ENCODE results near the gene ARMC3. TPM values are rescaled to one million over a fixed set of nuclear protein-coding genes. Genes with fewer than 3 reads are reported as not detected.
"Not testable (repeated sequence)": the region's sequence is repeated elsewhere in the genome, so short reads cannot be mapped to it uniquely, and the experiment has no call there.

Gene ARMC3
- polyA plus RNA-seq, 4 donors: 0.03 TPM; not detected in 3

DNA sequence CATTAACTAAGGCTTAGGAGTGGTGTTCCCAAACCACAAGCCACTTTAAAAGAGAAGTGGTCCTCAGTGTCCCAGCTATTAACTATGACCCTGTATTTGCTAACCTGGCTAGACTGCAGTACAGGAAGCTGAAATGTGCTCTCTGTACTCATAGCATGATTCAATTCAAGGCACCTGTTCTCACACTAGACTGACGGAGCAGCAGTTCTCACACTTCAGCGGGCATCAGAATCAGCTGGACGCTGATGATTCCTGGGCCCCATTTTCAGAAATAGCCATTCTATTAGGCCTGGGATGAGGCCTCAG lies 143.0 kb downstream of the ARMC3 start:
- Histone ChIP-seq H3K27ac (ENCODE audit: low read depth in 1 of 3, low read length in 2 of 3) (no peak overlapping the region), H3K36me3 (ENCODE audit: control insufficient read depth in 3 of 3, insufficient read depth in 2 of 3, low read depth in 1 of 3, low read length in 3 of 3) (no peaks in the 10 kb centered on the region), H3K4me1 (ENCODE audit: control insufficient read depth in 3 of 3, insufficient read depth in 2 of 3, low read depth in 1 of 3, low read length in 2 of 3) (peaks cover 0 to 2% (median 0%) of the 10 kb centered on the region in 3 donors), H3K27me3 (ENCODE audit: control insufficient read depth in 3 of 3, insufficient read depth in 3 of 3, low read length in 3 of 3) (no peaks in the 10 kb centered on the region), H3K4me3 (ENCODE audit: low read depth in 1 of 3, low read length in 3 of 3) (no peak overlapping the region), H3K9me3 (ENCODE audit: control insufficient read depth in 2 of 2, insufficient read depth in 1 of 2, low read depth in 1 of 2, low read length in 1 of 2) (no peaks in the 10 kb centered on the region)
- WGBS, 3 donors: 85 to 96% (median 91%) methylated on average over 3 of the region's 3 CpGs
- FAIRE-seq: no peak
- no peak for DNase-seq

DNA sequence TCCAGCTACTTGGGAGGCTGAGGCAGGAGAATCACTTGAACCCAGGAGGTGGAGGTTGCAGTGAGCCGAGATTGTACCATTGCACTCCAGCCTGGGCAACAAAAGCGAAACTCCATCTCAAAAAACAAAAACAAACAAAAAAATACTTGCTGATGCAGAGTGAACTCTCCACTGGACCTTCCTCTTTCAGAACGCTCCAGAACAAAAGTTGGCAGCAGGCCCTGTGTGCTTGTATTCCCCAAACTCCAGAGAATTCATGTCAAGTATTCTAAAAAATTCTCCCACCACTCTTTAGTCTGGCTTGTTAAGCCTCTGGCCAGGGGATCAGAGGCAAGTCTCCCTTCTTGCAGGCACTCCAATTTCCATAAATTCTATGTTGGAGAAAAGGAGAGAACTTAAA lies 144.7 kb downstream of the ARMC3 start:
- H3K27me3 ChIP-seq (ENCODE audit: control insufficient read depth in 3 of 3, insufficient read depth in 3 of 3, low read length in 3 of 3); H3K9me3 ChIP-seq (ENCODE audit: control insufficient read depth in 2 of 2, insufficient read depth in 1 of 2, low read depth in 1 of 2, low read length in 1 of 2); H3K4me1 ChIP-seq (ENCODE audit: control insufficient read depth in 3 of 3, insufficient read depth in 2 of 3, low read depth in 1 of 3, low read length in 2 of 3); H3K27ac ChIP-seq (ENCODE audit: low read depth in 1 of 3, low read length in 2 of 3); H3K36me3 ChIP-seq (ENCODE audit: control insufficient read depth in 3 of 3, insufficient read depth in 2 of 3, low read depth in 1 of 3, low read length in 3 of 3); FAIRE-seq; DNase-seq; H3K4me3 ChIP-seq (ENCODE audit: low read depth in 1 of 3, low read length in 3 of 3): not testable (repeated sequence)
- 55 to 64% (median 58%) methylated on average over 3 of the region's 3 CpGs for WGBS, 3 donors

DNA sequence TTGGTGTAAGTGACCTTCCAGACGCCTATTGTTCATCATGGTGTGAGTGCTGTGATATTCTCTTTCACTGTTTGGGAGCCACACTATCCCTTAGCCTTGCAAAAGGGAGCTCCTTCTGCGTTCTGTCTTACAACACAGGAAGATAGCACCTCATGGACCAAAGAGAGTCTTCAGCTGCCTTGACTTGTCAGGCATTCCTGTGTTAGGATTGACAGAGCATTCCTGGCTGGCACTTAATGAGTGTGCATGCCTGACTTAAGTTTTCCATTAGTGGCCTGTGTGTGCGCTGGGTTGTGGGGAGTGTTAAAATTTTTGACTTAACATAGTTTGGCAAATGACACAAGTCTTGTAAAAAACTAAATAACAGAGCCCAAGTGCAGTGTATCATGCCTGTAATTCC lies 145.7 kb downstream of the ARMC3 start:
- no peaks in the 10 kb centered on the region for H3K9me3 ChIP-seq (ENCODE audit: control insufficient read depth in 2 of 2, insufficient read depth in 1 of 2, low read depth in 1 of 2, low read length in 1 of 2)
- no peak for FAIRE-seq
- no peak overlapping the region for H3K27ac ChIP-seq (ENCODE audit: low read depth in 1 of 3, low read length in 2 of 3)
- no peaks in the 10 kb centered on the region for H3K4me1 ChIP-seq (ENCODE audit: control insufficient read depth in 3 of 3, insufficient read depth in 2 of 3, low read depth in 1 of 3, low read length in 2 of 3)
- H3K27me3 ChIP-seq (ENCODE audit: control insufficient read depth in 3 of 3, insufficient read depth in 3 of 3, low read length in 3 of 3): no peaks in the 10 kb centered on the region
- WGBS, 3 donors: 89 to 94% (median 92%) methylated on average over 3 of the region's 3 CpGs
- H3K4me3 ChIP-seq (ENCODE audit: low read depth in 1 of 3, low read length in 3 of 3): no peak overlapping the region
- no peaks in the 10 kb centered on the region for H3K36me3 ChIP-seq (ENCODE audit: control insufficient read depth in 3 of 3, insufficient read depth in 2 of 3, low read depth in 1 of 3, low read length in 3 of 3)
- no peak for DNase-seq

DNA sequence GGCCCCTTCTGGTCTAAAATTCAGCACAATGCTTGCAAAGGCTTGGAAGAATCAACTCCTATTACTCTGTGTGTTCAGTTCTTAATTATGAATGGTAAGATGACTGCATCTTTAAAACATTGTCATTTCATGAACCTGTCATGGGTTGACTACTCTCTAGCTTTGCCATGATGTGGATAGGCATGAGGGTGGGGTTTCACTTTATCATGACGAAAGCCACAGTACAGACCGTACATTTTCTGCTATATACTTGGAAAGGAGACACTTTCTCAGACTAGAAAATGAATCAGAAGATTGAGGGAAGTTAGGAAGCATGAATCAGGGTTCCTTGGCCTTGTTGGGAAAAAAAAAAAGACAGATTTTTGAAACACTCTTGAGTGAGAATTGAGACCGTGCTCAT lies 147.8 kb downstream of the ARMC3 start:
- Histone ChIP-seq H3K9me3 (ENCODE audit: control insufficient read depth in 2 of 2, insufficient read depth in 1 of 2, low read depth in 1 of 2, low read length in 1 of 2) (no peaks in the 10 kb centered on the region), H3K36me3 (ENCODE audit: control insufficient read depth in 3 of 3, insufficient read depth in 2 of 3, low read depth in 1 of 3, low read length in 3 of 3) (no peaks in the 10 kb centered on the region), H3K27me3 (ENCODE audit: control insufficient read depth in 3 of 3, insufficient read depth in 3 of 3, low read length in 3 of 3) (peaks cover 0 to 6% (median 5%) of the 10 kb centered on the region in 3 donors), H3K4me1 (ENCODE audit: control insufficient read depth in 3 of 3, insufficient read depth in 2 of 3, low read depth in 1 of 3, low read length in 2 of 3) (no peaks in the 10 kb centered on the region), H3K4me3 (ENCODE audit: low read depth in 1 of 3, low read length in 3 of 3) (no peak overlapping the region), H3K27ac (ENCODE audit: low read depth in 1 of 3, low read length in 2 of 3) (no peak overlapping the region)
- 83 to 90% (median 88%) methylated on average over 3 of the region's 3 CpGs for WGBS, 3 donors
- no peak for DNase-seq
- no peak for FAIRE-seq

GRCh38 chr10:23078114-23078513 lies 150.3 kb downstream of the ARMC3 start:
- no peaks in the 10 kb centered on the region for H3K4me1 ChIP-seq (ENCODE audit: control insufficient read depth in 3 of 3, insufficient read depth in 2 of 3, low read depth in 1 of 3, low read length in 2 of 3)
- no peak for FAIRE-seq
- WGBS, 3 donors: 90 to 92% (median 92%) methylated on average over 2 of the region's 2 CpGs
- no peak for DNase-seq
- H3K36me3 ChIP-seq (ENCODE audit: control insufficient read depth in 3 of 3, insufficient read depth in 2 of 3, low read depth in 1 of 3, low read length in 3 of 3): no peaks in the 10 kb centered on the region
- H3K9me3 ChIP-seq (ENCODE audit: control insufficient read depth in 2 of 2, insufficient read depth in 1 of 2, low read depth in 1 of 2, low read length in 1 of 2): no peaks in the 10 kb centered on the region
- peaks cover 0 to 10% (median 5%) of the 10 kb centered on the region in 3 donors for H3K27me3 ChIP-seq (ENCODE audit: control insufficient read depth in 3 of 3, insufficient read depth in 3 of 3, low read length in 3 of 3)
- H3K4me3 ChIP-seq (ENCODE audit: low read depth in 1 of 3, low read length in 3 of 3): no peak overlapping the region
- H3K27ac ChIP-seq (ENCODE audit: low read depth in 1 of 3, low read length in 2 of 3): no peak overlapping the region

DNA sequence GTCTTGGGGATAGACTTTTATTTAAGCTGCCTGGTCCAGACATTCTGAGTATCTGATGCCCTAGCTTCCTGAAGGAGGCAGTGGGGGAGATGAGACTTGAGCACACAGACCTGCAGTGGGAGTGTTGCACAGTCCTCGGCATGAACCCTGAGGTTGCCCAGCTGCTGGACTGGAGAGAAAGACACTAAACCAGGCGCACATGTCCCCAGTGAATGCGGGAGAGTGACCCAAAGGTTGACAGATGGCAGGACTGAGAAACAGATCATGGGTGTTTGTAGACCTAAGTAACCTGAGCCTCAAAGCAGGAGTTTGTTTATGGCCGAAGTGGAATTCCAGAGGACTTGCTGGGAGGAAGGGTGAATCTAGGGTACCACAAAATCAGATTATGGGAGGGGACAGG lies 151.8 kb downstream of the ARMC3 start:
- Histone ChIP-seq H3K4me1 (ENCODE audit: control insufficient read depth in 3 of 3, insufficient read depth in 2 of 3, low read depth in 1 of 3, low read length in 2 of 3) (no peaks in the 10 kb centered on the region), H3K9me3 (ENCODE audit: control insufficient read depth in 2 of 2, insufficient read depth in 1 of 2, low read depth in 1 of 2, low read length in 1 of 2) (no peaks in the 10 kb centered on the region), H3K27me3 (ENCODE audit: control insufficient read depth in 3 of 3, insufficient read depth in 3 of 3, low read length in 3 of 3) (peaks cover 0 to 10% (median 5%) of the 10 kb centered on the region in 3 donors), H3K36me3 (ENCODE audit: control insufficient read depth in 3 of 3, insufficient read depth in 2 of 3, low read depth in 1 of 3, low read length in 3 of 3) (no peaks in the 10 kb centered on the region), H3K27ac (ENCODE audit: low read depth in 1 of 3, low read length in 2 of 3) (no peak overlapping the region), H3K4me3 (ENCODE audit: low read depth in 1 of 3, low read length in 3 of 3) (no peak overlapping the region)
- no peak for DNase-seq
- 44 to 54% (median 50%) methylated on average over 4 of the region's 4 CpGs for WGBS, 3 donors
- no peak for FAIRE-seq

- Histone ChIP-seq H3K27me3 (ENCODE audit: control insufficient read depth in 3 of 3, insufficient read depth in 3 of 3, low read length in 3 of 3) (peaks cover 0 to 10% (median 5%) of the 10 kb centered on the region in 3 donors), H3K4me3 (ENCODE audit: low read depth in 1 of 3, low read length in 3 of 3) (no peak overlapping the region), H3K4me1 (ENCODE audit: control insufficient read depth in 3 of 3, insufficient read depth in 2 of 3, low read depth in 1 of 3, low read length in 2 of 3) (no peaks in the 10 kb centered on the region), H3K27ac (ENCODE audit: low read depth in 1 of 3, low read length in 2 of 3) (no peak overlapping the region), H3K9me3 (ENCODE audit: control insufficient read depth in 2 of 2, insufficient read depth in 1 of 2, low read depth in 1 of 2, low read length in 1 of 2) (no peaks in the 10 kb centered on the region), H3K36me3 (ENCODE audit: control insufficient read depth in 3 of 3, insufficient read depth in 2 of 3, low read depth in 1 of 3, low read length in 3 of 3) (no peaks in the 10 kb centered on the region)
- FAIRE-seq (no peak), DNase-seq (no peak)
- WGBS, 3 donors: 62 to 65% (median 64%) methylated on average over 7 of the region's 7 CpGs
Measured at GRCh38 chr10:23080262-23080661, 152.4 kb downstream of the ARMC3 start.

DNA sequence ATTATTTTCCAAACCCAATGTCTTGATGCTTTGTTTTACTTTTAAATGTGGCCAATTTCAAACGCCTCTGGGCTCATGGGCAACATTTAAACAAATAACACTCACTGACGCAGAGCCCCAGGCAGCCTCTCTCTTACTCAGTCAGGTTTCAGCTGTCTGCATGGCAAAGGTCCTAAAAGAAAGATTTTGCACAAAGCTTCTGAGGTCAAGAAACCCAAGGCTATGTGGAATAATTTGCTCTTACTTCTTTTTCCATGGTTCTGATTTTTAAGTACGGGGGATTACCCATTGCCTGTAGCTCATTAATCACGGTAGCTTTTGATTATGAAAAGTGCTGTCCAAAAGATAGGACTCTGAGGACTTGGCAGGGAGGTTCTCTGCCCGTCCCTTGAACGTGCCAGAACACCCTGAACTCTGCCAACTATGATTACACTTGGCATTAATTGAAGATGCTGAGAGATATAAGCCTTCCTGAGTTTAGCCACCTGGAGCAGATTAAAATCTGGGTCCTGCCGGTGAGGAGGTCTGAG lies 153.4 kb downstream of the ARMC3 start:
- WGBS, 3 donors: 11 to 37% (median 27%) methylated on average over 7 of the region's 7 CpGs
- DNase-seq: no peak
- no peak for FAIRE-seq
- Histone ChIP-seq H3K9me3 (ENCODE audit: control insufficient read depth in 2 of 2, insufficient read depth in 1 of 2, low read depth in 1 of 2, low read length in 1 of 2) (no peaks in the 10 kb centered on the region), H3K27ac (ENCODE audit: low read depth in 1 of 3, low read length in 2 of 3) (no peak overlapping the region), H3K4me3 (ENCODE audit: low read depth in 1 of 3, low read length in 3 of 3) (no peak overlapping the region), H3K4me1 (ENCODE audit: control insufficient read depth in 3 of 3, insufficient read depth in 2 of 3, low read depth in 1 of 3, low read length in 2 of 3) (no peaks in the 10 kb centered on the region), H3K27me3 (ENCODE audit: control insufficient read depth in 3 of 3, insufficient read depth in 3 of 3, low read length in 3 of 3) (peaks cover 0 to 10% (median 5%) of the 10 kb centered on the region in 3 donors), H3K36me3 (ENCODE audit: control insufficient read depth in 3 of 3, insufficient read depth in 2 of 3, low read depth in 1 of 3, low read length in 3 of 3) (no peaks in the 10 kb centered on the region)

- no peaks in the 10 kb centered on the region for H3K36me3 ChIP-seq (ENCODE audit: control insufficient read depth in 3 of 3, insufficient read depth in 2 of 3, low read depth in 1 of 3, low read length in 3 of 3)
- DNase-seq: no peak
- H3K9me3 ChIP-seq (ENCODE audit: control insufficient read depth in 2 of 2, insufficient read depth in 1 of 2, low read depth in 1 of 2, low read length in 1 of 2): no peaks in the 10 kb centered on the region
- peaks cover 0 to 10% (median 5%) of the 10 kb centered on the region in 3 donors for H3K27me3 ChIP-seq (ENCODE audit: control insufficient read depth in 3 of 3, insufficient read depth in 3 of 3, low read length in 3 of 3)
- WGBS, 3 donors: 63 to 84% (median 79%) methylated on average over 4 of the region's 4 CpGs
- FAIRE-seq: no peak
- no peaks in the 10 kb centered on the region for H3K4me1 ChIP-seq (ENCODE audit: control insufficient read depth in 3 of 3, insufficient read depth in 2 of 3, low read depth in 1 of 3, low read length in 2 of 3)
- no peak overlapping the region for H3K4me3 ChIP-seq (ENCODE audit: low read depth in 1 of 3, low read length in 3 of 3)
- no peak overlapping the region for H3K27ac ChIP-seq (ENCODE audit: low read depth in 1 of 3, low read length in 2 of 3)
Measured at GRCh38 chr10:23081891-23082290, 154.0 kb downstream of the ARMC3 start.

Measured in small intestine (tissue), 7 donors.